GM21423 (cell line): ENCODE measurements around the gene XPO1.
"Not testable (repeated sequence)": the region's sequence is repeated elsewhere in the genome, so short reads cannot be mapped to it uniquely, and the experiment has no call there.

Experiments
- ATAC-seq: cut with Tn5 transposase; IDR thresholded peaks from one replicate; pipeline ENCODE4 v1.9.1; 2021; ENCODE audit warnings: mild to moderate bottlenecking, moderate library complexity; ENCODE audit not compliant: unreplicated experiment

XPO1 gene

GRCh38 chr2:61535449-61535848 lies 2.7 kb downstream of the XPO1 start:
- no peak for ATAC-seq

- ATAC-seq, result no peak
These were observed 3.2 kb downstream of the XPO1 start for GRCh38 chr2:61534926-61535325.

DNA sequence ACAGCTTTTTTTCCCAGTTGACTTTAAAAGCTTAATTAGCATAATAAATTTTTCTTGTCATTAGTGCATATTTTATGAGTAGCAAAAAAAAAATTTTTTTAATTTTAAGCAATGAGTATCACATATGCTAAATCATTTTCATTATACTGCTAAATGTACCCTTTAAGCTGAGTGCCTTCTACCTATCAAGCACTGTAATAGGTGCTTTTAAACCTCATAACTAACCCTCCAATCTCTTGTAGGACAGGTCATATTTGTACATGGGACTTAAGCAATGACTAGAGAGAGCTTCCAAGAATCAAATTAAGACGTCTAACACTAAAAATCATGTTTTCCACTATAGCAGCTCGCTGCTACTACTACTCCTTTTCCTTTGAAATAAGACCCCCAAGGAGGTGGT lies 7.4 kb downstream of the XPO1 start:
- no peak for ATAC-seq

- ATAC-seq, result no peak
These were observed 8.0 kb downstream of the XPO1 start for GRCh38 chr2:61529944-61530735.

DNA sequence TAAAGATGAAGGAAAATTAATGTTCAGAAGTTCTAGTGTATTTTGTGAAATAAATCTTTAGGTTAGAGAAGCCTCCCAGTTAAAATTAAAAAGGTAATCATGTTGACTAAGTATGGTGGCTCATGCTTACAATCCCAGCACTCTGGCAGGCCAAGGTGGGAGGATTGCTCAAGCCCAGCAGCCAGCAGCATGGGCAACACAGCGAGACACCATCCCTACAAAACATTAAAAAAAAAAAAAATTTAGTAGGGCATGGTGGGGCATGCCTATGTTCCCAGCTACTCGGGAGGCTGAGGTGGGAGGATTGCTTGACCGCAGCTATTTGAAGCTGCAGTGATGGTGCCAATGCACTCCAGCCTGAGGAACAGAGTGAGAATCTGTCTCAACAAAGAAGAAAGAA lies 17.9 kb downstream of the XPO1 start:
- ATAC-seq, result no peak

DNA sequence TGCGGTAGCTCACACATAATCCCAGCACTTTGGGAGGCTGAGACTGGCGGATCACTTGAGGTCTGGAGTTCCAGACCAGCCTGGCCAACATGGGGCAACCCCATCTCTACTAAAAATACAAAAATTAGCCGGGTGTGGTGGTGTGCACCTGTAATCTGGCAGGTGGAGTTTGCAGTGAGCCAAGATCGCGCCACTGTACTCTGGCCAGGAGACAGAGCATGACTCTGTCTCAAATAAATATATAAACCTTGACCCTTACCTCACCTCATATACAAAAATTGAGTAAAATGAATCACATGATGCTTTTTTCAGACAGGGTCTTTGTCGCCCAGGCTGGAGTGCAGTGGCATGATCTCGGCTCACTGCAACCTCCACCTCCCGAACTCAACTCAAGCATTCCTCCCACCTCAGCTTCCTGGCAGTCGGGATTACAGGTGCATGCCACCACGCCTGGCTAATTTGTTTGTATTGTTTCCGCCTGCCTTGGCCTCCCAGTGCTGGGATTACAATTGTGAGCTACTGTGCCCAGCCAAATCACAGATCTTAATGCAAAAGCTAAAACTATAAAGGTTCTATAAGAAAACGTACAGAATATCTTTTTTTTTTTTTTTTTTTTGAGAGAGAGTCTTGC lies 25.3 kb downstream of the XPO1 start:
- ATAC-seq, result no peak

DNA sequence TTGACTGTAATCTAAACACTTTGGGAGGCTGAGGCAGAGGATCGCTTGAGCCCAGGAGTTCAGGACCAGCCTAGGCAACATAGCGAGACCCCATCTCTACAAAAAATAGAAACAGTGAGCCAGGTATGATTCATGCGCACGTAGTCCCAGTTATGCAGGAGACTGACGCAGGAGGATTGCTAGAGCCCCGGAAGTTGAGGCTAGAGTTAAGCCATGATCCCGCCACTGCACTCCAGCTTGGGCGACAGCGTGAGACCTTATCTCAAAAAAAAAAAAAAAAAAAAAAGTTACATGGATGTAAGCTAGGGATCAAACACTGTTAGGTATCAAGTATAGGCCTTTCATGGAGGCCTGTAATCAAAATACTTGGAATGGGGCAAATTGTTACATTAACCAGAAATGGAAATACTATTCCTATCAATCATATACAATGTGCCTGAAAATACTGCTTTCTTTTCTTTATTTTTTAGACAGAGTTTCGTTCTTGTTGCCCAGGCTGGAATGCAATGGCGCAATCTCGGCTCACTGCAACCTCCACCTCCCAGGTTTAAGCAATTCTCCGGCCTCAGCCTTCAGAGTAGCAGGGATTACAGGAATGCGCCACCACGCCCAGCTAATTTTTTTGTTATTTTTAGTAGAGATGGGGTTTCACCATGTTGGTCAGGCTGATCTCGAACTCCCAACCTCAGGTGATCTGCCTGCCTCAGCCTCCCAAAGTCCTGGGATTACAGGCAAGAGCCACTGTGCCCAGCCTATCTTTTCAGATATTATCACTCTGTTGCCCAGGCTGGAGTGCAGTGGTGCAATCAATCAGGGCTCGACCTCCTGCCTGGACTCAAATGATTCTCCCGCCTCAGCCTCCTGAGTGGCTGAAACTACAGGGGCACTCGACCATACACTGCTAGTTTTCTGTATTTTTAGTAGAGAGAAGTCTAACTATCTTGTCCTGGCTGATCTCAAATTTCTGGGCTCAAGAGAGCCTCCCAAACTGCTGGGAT lies 27.2 kb downstream of the XPO1 start:
- no peak for ATAC-seq

GRCh38 chr2:61504949-61505348 lies 33.2 kb downstream of the XPO1 start:
- no peak for ATAC-seq

- no peak for ATAC-seq
These were observed 39.1 kb downstream of the XPO1 start for GRCh38 chr2:61499060-61499459.

- no peak for ATAC-seq
These were observed 44.6 kb downstream of the XPO1 start for GRCh38 chr2:61493523-61493942.

DNA sequence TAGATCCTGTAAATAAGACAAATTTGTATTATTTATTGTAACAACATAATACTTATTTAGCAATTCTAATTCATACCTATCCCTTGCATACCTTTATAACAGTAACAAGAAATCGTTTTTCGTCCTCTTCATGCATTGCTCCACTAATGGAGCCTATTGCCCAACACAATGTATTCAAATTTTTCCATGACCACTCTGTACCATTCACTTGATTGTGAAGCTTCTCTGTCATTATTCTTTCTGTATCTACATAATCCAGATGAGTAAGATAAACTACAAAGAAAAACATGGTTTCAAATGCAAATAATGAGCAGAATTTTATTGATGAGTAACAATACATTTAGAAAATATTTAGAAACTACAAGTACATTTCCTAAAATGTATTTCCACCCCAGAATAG lies 45.7 kb downstream of the XPO1 start:
- no peak for ATAC-seq

- no peak for ATAC-seq
These were observed 52.9 kb downstream of the XPO1 start for GRCh38 chr2:61485281-61485680.

GRCh38 chr2:61478086-61478485 lies 60.1 kb downstream of the XPO1 start:
- ATAC-seq, result no peak

- ATAC-seq, result not testable (repeated sequence)
These were observed 61.1 kb downstream of the XPO1 start for GRCh38 chr2:61476929-61477589.

DNA sequence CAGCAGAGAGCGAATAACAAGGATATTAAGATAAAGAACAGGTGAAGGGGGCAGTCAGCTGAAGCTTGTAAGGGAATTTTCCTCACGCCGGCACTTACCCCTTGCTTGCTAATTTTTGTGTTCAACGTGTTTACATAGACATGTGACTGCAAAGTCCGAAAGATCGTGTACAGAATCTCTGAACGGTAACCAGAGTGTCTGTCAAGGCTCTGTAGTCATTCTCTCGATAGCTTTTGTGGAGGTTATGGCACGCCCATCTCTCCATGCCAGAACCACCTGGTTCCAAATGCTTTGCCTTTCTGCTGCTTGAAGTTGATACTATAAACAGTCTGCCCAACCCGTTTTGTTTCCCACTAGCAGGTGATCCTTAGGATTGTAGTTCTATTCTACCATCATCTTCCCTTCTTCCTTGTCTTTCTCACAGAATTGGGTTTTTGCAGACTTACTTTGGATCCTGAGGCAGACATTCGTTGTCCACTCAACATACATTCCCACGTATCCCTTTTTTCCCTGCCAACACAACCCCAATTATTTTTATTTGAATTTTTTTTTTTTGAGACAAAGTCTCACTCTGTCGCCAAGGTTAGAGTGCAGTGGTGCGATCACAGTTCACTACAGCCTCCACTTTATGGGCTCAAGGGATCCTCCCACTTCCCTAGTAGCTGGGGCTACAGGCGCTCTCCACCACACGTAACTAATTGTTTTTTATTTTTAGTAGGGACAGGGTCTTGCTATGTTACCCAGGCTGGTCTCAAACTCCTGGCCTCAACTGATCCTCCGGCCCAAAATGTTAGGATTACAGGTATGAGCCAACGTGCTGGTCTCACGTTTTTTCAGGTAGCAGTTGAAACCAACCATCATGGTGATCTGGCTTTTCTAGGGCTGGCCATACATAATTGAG lies 66.0 kb downstream of the XPO1 start:
- ATAC-seq, result peak; percentile 12

DNA sequence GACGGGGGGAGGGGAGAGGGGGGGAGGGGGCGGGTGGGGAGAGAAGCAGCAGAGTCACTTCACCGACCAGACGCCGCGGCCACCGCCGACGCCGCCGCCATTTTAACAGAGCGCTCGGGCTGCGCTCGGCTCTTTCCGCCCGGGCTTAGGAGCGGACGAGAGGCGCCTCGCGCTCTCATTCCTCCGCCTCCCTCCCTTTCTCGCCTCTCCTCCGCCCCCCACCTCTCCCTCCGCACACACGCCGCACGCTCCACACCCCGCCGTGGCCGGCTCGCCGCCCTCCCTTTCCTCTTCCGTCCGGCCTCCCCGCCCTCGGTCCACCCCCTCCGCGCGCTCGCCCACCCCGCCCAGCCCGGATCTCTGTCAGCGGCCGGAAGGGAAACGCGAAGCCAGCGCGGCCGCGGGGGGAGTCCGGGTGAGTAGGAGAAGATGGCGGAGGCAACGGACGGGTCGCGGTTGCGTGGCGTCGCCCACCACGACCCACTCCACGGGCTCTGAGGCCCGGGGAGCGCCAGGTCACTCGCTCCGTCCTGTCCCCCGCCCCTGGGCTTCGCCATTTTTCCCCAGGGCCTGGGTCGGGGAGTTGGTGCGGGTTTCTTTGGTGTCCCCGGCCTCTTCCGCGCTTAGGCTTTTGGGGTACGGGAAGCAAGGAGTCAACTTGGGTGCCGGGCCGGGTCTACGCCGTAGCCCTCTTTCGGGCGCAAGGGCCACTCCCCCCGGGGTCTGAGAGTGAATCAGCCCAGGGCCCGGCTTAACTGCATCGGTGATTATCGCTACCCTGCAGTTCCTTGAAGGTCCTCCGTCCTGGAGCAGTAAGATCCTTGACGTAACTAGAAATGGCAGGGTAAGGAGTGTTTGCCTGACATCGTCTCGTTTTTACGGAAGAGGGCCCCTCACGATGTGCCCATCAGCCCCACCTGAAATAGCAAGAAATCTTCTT lies 66.9 kb downstream of the XPO1 start, which contains the start of gene USP34:
USP34 (minus strand) TSS at position 123 of the 940 bp plus-strand sequence. CDS start 395 bp downstream, outside the sequence.
- peak; percentile 70 for ATAC-seq

GRCh38 chr2:61470122-61470951 lies 67.8 kb downstream of the XPO1 start:
- peak; percentile 21 for ATAC-seq
